NCI-H774 (cell line): Measurements from ENCODE around the gene H1-8.
"Not testable (repeated sequence)": the region's sequence is repeated elsewhere in the genome, so short reads cannot be mapped to it uniquely, and the experiment has no call there.

ENCODE experiments used
- DNase-seq: peaks from one replicate; lab custom pipeline; 2025; lab: John Stamatoyannopoulos, UW

The H1-8 gene

GRCh38 chr3:129543156-129543790 is at the start of gene H1-8:
Gene H1-8 (plus strand): TSS chr3:129543175. CDS start chr3:129543219, 44 bp downstream.
- no peak for DNase-seq

GRCh38 chr3:129493206-129493605 is 49.8 kb upstream of the H1-8 start:
- no peak for DNase-seq

- DNase-seq: not testable (repeated sequence)
Observed at GRCh38 chr3:129494499-129494898, 48.5 kb upstream of the H1-8 start.

DNA sequence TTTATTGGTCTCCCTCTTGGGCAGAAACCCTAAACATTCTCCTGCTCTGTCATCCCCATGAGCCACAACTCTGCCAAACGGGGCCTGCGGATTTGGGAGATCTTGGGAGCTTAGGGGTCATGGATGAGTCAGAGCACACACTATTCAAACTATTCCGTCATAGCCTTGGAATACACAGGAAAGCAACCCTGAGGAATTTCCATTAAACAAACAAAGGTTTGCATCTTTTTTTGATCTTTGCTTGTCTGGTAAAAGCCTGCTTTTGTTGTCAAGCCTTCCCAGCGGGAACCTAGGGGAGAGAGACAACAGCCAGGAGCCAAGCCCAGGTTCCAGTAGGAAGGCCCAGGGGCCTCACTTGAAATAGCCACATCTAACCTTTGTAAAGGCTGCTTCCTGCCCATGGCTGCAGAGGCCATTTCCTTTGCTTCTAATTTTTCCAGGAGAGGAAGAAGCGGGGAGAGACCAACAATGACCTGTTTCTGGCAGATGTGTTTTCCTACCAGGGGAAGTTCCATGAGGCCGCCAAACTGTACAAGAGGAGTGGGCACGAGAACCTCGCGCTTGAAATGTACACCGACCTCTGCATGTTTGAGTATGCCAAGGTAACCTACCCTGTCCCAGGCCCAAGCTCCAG is 47.9 kb upstream of the H1-8 start:
- DNase-seq: not testable (repeated sequence)

DNA sequence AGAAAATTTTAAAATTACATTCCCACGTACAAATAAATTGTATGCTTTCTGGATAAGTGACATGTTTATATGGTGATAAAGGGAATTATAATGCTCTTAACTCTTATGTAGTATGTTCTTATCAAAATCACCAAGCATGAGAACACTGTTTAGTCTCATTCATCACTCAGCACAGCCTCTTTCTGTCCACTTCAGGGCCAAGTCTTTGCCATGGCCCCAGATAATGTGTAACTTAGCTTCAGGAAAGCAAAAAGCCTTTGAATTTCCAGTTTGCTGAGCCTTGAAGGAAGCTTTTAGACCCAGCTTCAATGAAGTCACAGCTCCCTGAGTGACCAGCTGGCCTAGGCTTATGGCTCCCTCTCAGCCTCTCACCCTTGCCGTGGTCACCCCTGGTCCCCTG is 45.1 kb upstream of the H1-8 start:
- not testable (repeated sequence) for DNase-seq

GRCh38 chr3:129498603-129499488 is 44.1 kb upstream of the H1-8 start:
- DNase-seq: not testable (repeated sequence)

- not testable (repeated sequence) for DNase-seq
Observed at GRCh38 chr3:129499604-129500333, 43.2 kb upstream of the H1-8 start.

DNA sequence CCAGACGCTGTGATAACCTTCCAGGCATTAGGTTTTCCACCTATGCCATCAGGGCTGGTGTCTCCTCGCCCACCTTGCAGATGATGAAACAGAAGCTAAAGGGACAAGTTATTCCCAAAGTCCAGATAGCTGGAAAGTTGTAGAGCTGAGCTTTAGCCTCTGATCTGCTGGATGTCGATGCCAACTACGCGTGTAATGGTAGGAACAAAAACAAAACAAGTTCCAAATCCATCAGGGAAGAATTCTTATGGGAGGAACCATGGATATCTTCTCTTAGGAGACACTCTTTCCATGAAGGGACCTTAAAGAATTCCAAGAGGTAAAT is 42.7 kb upstream of the H1-8 start:
- no peak for DNase-seq

GRCh38 chr3:129501630-129502029 is 41.3 kb upstream of the H1-8 start:
- no peak for DNase-seq

- DNase-seq: no peak
Observed at GRCh38 chr3:129502641-129503408, 40.1 kb upstream of the H1-8 start.

DNA sequence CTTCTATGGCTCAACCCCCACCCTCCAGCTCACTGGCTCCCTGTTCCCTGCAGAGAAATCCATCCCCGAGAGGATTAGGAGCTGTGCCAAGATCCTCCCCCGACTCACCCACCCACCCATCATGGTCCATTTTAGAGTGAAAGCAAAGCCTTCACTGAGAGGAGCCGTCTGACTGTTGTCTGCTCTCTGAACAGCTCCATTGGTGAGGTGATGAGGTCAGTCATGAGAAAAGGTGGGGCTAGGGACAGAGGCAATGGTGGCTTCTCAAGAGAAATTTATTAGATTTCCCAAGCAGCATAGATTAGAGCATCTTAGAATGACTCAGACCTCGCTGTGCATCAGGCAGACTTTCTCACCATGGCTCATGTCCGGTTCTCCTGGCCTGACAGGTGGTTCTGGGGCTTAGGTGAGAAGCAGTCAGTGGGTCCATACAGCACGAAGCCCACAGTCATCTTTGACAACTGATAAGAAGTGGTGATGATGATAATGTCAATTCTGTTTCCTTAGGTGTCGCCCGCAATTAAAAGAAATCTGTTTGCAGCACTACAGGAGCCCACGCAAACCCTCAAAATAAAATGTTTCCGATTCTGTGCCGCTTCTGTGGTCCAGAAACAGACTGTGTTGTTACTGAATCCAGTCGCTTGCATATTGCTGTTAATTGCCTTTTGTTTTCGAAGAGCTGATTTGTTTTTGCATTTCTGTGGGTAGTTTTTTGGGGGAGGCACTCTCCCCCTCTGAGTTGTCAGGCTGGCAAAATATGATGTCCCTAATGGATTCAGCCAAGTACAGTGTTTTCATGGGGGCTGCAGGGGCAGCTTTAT is 39.3 kb upstream of the H1-8 start:
- DNase-seq: no peak

- DNase-seq: no peak
Observed at GRCh38 chr3:129504471-129505100, 38.4 kb upstream of the H1-8 start.

- no peak for DNase-seq
Observed at GRCh38 chr3:129505341-129505740, 37.6 kb upstream of the H1-8 start.

DNA sequence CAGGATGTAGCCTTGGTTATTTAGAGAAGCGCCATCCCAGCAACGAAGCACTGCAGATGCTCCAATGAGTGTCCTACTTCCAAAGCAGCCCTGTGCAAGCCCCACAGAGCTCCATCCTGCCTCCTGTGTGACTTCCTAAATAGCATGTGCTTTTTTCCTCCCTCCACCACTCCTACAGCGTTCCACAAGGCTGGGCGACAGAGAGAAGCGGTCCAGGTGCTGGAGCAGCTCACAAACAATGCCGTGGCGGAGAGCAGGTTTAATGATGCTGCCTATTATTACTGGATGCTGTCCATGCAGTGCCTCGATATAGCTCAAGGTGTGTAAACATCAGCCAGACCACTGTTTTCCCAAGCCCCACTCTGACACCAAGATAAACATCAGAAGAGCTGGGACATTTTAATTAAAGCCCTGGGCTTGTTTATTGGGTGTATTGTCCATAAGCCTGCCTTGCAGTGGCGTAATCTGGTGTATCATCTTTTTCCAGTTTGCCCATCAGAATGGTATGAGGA is 36.7 kb upstream of the H1-8 start:
- peak; percentile 82 for DNase-seq

- DNase-seq: no peak
Observed at GRCh38 chr3:129507181-129507831, 35.7 kb upstream of the H1-8 start.

DNA sequence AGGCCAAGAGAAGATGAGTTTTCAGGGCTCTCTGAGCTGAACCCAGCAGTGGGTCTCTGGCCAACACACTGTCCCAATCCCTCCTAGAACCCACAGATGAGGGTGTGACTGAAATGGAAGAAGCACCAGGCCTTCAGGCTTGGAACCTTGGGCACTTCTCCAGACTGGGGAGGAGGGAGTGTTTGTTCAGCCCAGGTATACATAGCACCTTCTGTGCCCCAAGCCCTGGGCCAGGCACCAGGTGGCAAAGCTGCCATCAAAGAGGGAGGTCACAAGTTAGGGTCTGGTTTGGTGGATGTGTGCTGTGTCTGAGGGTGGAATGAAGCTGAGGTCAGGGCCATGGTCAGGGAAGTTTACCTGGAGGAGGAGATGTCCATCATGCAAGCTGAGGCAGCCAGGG is 30.4 kb upstream of the H1-8 start:
- DNase-seq: no peak

- DNase-seq: no peak
Observed at GRCh38 chr3:129513705-129514104, 29.3 kb upstream of the H1-8 start.

DNA sequence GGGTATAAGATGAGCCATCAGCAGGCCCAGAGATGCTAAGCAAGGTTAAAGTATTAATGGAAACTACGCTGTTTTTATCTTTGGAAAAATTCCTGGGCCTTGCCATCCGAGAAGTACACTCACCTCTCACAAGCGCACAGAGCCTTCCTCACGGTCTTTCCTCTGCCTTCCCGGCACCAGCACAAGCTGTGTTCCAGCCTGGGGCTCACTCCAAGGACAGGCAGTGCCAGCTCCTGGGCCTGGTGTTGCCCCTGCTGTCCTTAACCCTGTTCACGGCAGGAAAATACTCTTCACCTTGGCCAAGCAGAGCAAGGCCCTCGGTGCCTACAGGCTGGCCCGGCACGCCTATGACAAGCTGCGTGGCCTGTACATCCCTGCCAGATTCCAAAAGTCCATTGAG is 28.9 kb upstream of the H1-8 start:
- no peak for DNase-seq

- DNase-seq: no peak
Observed at GRCh38 chr3:129514563-129514962, 28.4 kb upstream of the H1-8 start.
